ENCODE measurements around the gene SSH2. TPM values are rescaled to one million over a fixed set of nuclear protein-coding genes. Genes with fewer than 3 reads are reported as not detected.

SSH2 gene
- total and polyA plus RNA-seq, 9 of the 15 experiments (the other 6 are each of a cell fraction or from before 2014, with no cell fraction given): 3.9 to 16.1 (median 10.2) TPM

- TF ChIP-seq ZNF280A (IDR thresholded peaks at IDR 0.05; ENCODE audit: low read depth, partially characterized antibody): no peak
Measured at GRCh38 chr17:29746669-29747068, 183.4 kb downstream of the SSH2 start (continued).

DNA sequence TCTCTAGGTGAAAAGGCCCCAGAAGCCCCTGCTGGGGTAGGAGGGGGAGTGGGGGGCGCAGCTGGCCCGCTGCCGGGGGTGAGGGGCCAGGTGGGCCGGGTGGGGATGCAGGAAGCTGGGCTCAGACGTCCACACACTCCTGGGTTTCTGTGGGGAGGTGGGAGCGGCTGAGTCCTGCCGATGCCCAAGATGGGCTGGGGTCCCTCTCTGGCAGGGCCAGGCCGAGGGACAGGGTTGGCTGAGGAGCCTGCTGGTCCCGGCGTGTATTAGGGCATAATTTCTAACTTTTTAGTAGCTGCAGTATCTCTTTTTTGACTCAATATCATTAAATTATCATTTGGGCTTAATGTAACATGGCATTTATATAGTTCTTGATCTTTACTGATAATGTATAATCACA is 185.9 kb downstream of the SSH2 start:
- Histone ChIP-seq H3K36me3 (ENCODE audit: control insufficient read depth, insufficient read depth, low read length) (no peaks in the 10 kb centered on the region), H3K9me1 (ENCODE audit: control insufficient read depth, insufficient read depth, low read length) (no peaks in the 10 kb centered on the region), H3K27me3 (ENCODE audit: control insufficient read depth in 2 of 2, insufficient read depth in 2 of 2, low read length in 2 of 2) (no peaks in the 10 kb centered on the region), H3K4me2 (ENCODE audit: insufficient read depth, low read length) (no peak overlapping the region), H3K4me3 (no peak overlapping the region), H3K27ac (ENCODE audit: extremely low read depth, low read depth, low read length) (no peak overlapping the region), H3K4me1 (replicated peaks in 1 of 2; ENCODE audit: control insufficient read depth in 2 of 2, insufficient read depth in 2 of 2, low read length in 2 of 2) (peaks cover 4 to 7% of the 10 kb centered on the region in 2 experiments; a peak in 3 of 5 replicates), H3K9ac (ENCODE audit: insufficient read depth in 1 of 2, low read depth in 2 of 2, low read length in 2 of 2) (no peak overlapping the region), H3K9me3 (replicated peaks; ENCODE audit: control insufficient read depth, insufficient read depth, low read depth, low read length) (no peaks in the 10 kb centered on the region), H4K20me1 (replicated peaks; ENCODE audit: control insufficient read depth, insufficient read depth, low read length) (no peaks in the 10 kb centered on the region), H3K79me2 (ENCODE audit: control insufficient read depth, insufficient read depth, low read length) (no peaks in the 10 kb centered on the region), H2AFZ (ENCODE audit: low read depth, low read length) (no peak overlapping the region)
- TF ChIP-seq KHSRP (IDR thresholded peaks at IDR 0.05) (no peak), RAD21 (CRISPR knock-in tag; conservative IDR thresholded peaks at IDR 0.05 in 1 of 2, IDR thresholded peaks at IDR 0.05 in 1 of 2) (no peak), BACH1 (tag; IDR thresholded peaks at IDR 0.05) (no peak), NFXL1 (CRISPR knock-in tag; IDR thresholded peaks at IDR 0.05) (no peak), ZNF282 (CRISPR knock-in tag; IDR thresholded peaks at IDR 0.05) (no peak), HMG20B (CRISPR knock-in tag; IDR thresholded peaks at IDR 0.05) (no peak), DMBX1 (CRISPR knock-in tag; IDR thresholded peaks at IDR 0.05; ENCODE audit: borderline replicate concordance) (no peak), ZNF639 (CRISPR knock-in tag; conservative IDR thresholded peaks at IDR 0.05 in 1 of 2, IDR thresholded peaks at IDR 0.05 in 1 of 2) (no peak), SREBF1 (IDR thresholded peaks at IDR 0.05; ENCODE audit: borderline replicate concordance, low read depth, low read length) (no peak)
- TF ChIP-seq, protein P1, sequence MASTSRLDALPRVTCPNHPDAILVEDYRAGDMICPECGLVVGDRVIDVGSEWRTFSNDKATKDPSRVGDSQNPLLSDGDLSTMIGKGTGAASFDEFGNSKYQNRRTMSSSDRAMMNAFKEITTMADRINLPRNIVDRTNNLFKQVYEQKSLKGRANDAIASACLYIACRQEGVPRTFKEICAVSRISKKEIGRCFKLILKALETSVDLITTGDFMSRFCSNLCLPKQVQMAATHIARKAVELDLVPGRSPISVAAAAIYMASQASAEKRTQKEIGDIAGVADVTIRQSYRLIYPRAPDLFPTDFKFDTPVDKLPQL (IDR thresholded peaks at IDR 0.05; ENCODE audit: extremely low read depth, insufficient read length): no peak
- POLR2A ChIA-PET: interaction anchor here (0.9 to 1.2 kb wide), 4 partner anchors 11 to 40 kb away, joined by 3 to 4 read pairs (median 3); no protein-coding TSS in a partner anchor
- intact Hi-C loops (cut with micrococcal nuclease): no loop called here
- in situ Hi-C loops (cut with MboI): no loop called here
- CTCF ChIA-PET (ENCODE audit: low intra/inter-chr PET ratio): no interaction called here
- FAIRE-seq: no peak
- ATAC-seq: no peak
- DNase-seq (ENCODE audit: extremely low read depth in 1 of 4, low spot score in 3 of 4): no peak
- BruUV-seq (replicated peaks): no TSS peak
- WGBS (ENCODE audit: insufficient coverage, low coverage, missing lambda C conversion rate): 77% methylated on average over 6 of the region's 10 CpGs
